LNCaP clone FGC (cell line): ENCODE results near the gene ARHGEF40.

Experiments used
- DNase-seq: peaks from one replicate; pipeline ENCODE4 v3.0.0-alpha.2; 2011; ENCODE audit warnings: low read depth
- H3K4me3 ChIP-seq: 2 replicates; pipeline ENCODE4 v1.5.1; 2011; ENCODE audit warnings: mild to moderate bottlenecking, low read depth, low read length, control low read depth
- CTCF ChIP-seq: IDR thresholded peaks from 2 replicates; pipeline ENCODE4 v1.5.1; 2012; ENCODE audit warnings: mild to moderate bottlenecking; ENCODE audit not compliant: control insufficient read depth, insufficient read depth; ENCODE audit errors: extremely low read depth

The ARHGEF40 gene

GRCh38 chr14:21089271-21089670 is 19.2 kb downstream of the ARHGEF40 start:
- no peak for TF ChIP-seq CTCF
- no peak overlapping the region for H3K4me3 ChIP-seq
- no peak for DNase-seq

DNA sequence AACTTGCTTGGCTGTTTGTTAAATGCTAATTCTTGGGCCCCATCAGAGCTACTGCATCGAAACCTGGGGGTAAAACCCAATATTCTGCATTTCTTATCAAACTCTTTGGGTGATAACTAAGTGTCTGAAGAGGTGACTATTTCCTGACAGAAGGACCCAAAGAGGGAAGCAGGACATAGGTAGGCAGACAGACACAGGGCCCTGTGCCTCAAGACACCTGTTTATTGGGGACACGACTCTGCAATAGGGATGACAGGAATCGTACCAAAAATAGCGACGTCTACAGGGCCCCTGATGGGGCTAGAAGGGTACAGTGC is 19.7 kb downstream of the ARHGEF40 start:
- TF ChIP-seq CTCF = no peak
- no peak for DNase-seq
- no peak overlapping the region for H3K4me3 ChIP-seq

GRCh38 chr14:21090194-21090939 is 20.3 kb downstream of the ARHGEF40 start:
- TF ChIP-seq CTCF = peak; percentile 38
- no peak for DNase-seq
- no peak overlapping the region for H3K4me3 ChIP-seq

DNA sequence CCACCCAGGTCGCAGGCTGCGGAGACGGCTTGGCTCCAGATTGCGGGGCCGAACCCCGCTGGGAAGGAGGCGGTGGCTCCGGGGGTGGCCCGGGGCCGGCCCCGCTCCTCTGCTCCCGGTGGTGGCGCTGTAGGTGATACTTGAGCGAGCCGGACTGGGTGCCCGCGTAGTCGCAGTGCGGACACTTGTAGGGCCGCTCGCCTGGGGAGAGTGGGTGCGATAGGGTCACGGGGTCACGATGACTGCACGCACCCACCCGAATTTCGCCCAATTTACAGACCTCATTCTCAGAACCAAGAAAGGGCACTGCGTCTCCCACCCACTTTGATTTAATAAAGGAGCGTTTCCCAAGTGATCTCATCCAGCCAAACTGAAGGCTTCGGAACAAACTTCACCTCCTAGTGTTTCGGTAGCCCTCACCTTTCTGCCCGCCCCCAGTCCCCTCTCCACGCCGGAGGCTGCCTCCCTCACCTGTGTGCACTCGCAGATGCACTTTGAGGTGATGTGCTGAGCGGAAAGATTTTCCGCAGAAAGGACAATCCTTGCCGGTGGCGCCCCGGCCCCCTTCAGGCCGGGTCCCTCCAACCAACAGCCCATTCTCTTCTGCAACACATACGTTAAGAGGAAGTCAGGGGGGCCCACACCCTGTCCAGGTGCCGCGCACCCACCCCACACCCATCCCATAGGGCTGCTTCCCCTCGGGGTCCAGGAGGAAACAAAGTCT is 21.0 kb downstream of the ARHGEF40 start:
- TF ChIP-seq CTCF = no peak
- no peak for DNase-seq
- H3K4me3 ChIP-seq = no peak overlapping the region

DNA sequence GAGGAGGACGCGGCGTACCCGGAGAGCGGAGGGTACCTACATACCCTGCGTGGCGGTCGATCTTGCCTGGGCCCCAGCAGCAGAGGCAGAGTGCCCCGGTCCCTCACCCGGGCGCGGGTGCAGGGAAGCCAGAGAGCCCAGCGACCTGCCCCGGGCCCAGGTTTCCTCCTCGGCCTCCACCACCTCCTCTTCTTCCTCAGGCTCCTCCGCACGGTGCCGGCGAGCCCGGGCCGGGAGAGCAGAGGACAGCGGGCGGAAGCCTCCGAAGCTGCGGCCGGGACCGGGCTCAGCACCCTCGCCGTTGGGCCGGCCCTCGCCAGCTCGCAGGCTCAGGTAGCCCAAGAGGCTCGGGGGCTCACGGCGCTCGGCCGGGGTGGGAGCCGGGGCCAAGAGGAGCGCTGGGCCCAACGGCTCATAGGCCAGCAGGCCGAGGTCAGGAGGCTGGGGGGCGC is 21.7 kb downstream of the ARHGEF40 start:
- no peak overlapping the region for H3K4me3 ChIP-seq
- DNase-seq = no peak
- TF ChIP-seq CTCF = no peak

GRCh38 chr14:21092273-21093011 is 22.3 kb downstream of the ARHGEF40 start:
- peak; percentile 100 for TF ChIP-seq CTCF
- H3K4me3 ChIP-seq = no peak overlapping the region

More at GRCh38 chr14:21092273-21093011, 22.3 kb downstream of the ARHGEF40 start:
- peak; percentile 19 for DNase-seq
